Measurements from ENCODE around the gene KLHDC8B.

Gene KLHDC8B

DNA sequence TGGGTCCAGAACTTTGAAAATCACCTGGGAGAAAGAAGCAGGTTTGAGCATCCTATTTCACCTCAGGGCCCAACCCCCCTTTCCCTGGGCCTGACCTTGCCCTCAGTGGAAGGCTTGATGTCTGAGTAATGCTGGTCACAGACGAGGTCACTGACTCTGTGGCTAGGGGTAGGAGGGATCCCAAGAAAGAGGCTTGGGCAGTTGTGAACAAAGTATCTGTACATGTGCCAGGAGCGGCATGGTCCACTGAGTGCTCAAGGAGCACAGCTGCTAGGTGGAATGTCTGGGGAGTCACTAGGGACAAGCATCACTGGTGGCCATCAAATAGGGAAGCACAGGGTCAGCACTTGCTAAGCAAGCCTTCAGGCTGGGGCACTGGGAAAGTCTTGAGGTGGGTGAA, 12.6 kb upstream of the KLHDC8B start:
- DNase-seq (ENCODE audit: low spot score) = no peak

GRCh38 chr3:49161197-49161596, 10.2 kb upstream of the KLHDC8B start:
- no peak for DNase-seq (ENCODE audit: low spot score)

- DNase-seq (ENCODE audit: low spot score) = no peak
These were observed 9.4 kb upstream of the KLHDC8B start for GRCh38 chr3:49161808-49162530.

- DNase-seq (ENCODE audit: low spot score) = no peak
These were observed 8.5 kb upstream of the KLHDC8B start for GRCh38 chr3:49162751-49163419.

GRCh38 chr3:49163609-49164008, 7.8 kb upstream of the KLHDC8B start:
- no peak for DNase-seq (ENCODE audit: low spot score)

DNA sequence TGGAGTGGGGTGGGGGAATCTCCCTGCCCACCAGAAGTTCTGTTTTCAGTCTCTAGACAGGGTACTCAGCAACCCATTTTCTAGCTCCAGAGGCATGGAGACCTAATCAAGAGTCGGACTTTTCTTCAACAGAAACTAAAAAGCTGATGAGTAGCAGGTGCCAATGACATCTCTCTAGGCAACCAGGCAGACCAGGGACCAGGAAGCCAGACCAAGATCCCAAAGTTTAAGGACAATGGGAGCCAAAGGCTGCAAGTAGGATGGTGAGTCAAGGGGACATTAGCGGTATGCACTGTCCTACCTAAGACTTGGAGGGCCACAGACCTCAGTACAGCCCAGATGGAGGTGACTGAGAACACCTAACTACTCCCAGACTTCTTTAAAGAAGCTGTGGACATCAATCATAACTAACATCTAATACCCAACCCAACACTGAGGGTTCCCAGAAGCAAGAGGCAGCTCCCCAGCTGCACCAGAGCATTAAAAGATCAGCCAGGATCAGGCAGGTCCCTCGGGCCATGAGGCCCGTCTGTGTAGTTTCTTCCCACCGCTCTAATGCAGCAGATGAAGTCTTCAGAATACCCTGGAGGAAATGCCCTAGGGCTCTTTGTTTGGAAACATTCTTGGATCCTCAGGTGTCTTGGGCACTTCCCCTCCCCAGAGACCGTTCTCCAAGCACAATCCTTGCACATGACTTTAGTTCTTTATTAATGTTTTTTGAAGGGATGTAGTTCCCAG, 6.2 kb upstream of the KLHDC8B start:
- DNase-seq (ENCODE audit: low spot score) = peak; percentile 6

DNA sequence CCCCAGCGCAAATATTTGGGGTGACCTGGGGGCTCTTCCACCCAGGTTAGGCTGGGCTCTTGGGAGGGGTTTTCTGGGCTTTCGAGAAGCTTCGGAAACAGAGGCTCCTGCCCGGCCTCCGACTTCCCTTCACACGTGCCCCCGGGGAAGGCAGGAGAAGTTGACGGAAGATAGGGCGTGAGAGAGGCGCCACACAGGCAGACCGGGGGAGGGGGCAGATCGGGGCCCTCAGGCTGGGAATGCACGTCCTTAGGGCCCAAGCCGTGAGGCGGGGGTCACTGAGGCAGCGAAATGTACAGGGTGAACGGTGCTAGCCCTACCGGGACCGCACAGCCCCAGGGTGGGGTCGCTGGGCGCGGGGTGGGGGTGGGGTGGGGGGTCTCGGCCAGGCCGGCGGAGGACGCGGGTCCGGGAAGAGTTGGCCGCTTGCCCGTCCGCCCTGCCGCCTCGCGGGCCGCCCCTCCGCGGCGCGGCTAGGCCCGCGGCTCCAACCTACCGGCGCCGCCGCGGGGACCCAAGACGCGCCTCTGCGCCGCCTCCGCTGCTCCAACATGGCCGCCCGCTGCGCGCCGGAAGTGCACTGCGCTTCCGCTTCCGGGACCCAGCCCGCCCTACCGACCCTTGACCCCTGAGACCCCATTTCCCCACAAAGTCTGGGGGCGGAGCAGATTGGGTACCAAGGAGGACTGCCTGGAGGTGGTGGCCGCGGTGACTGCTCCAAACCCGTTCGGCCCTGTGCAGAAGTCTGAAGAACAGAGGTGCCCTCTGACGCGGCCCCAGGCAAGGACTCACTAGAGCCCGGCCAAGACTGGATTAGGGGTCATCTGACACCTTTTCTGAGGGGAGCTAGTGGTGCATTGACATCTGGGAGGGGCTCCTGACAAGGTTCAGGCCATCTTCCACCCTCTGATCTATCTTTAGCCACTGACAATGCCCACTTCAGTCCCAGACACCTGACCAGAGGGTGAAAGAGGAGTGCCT, 5.3 kb upstream of the KLHDC8B start, which contains the start of gene CCDC71:
CCDC71 (minus strand) TSS at position 561 of the 981 bp plus-strand sequence. CDS start 2,123 bp downstream, outside the sequence.
- peak; percentile 59 for DNase-seq (ENCODE audit: low spot score)

DNA sequence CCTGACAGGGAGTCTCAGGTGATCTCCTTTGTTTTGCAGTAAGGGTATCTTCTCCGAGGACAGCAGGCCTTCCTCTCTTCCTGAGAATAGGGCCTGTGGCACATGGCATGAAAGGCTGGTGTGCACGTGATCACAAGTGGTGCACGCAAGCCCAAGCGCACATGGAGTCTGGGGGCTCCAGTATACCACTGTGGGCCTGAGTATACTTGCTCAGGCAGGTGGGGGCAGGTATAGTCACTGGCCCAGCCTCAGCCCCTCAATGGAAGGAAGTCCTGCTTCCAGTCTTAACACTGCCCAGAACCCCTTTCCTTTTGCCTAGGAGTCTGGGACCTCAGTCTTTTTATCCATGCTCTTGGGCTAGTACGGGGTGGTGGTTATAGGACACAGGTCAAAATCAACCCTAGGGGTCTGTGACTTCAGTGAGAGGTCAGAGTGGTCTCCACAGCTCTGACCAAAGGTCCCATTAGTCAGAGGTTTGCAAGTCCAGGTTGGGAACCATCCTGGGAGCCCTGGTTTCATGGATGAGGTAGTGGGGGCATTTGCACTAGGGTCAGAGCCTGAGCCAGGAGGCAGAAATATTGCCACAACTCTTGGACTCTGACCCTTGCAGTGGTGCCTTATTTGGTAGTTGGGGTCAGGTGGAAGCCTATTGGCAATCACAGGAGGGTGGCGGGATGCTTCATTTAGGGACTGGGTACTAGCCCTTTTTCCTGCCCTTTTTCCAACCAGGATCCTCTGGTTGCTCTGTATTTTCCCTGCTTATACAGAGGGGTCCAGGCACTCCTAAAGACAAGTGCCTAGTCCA, 4.4 kb upstream of the KLHDC8B start:
- no peak for DNase-seq (ENCODE audit: low spot score)

DNA sequence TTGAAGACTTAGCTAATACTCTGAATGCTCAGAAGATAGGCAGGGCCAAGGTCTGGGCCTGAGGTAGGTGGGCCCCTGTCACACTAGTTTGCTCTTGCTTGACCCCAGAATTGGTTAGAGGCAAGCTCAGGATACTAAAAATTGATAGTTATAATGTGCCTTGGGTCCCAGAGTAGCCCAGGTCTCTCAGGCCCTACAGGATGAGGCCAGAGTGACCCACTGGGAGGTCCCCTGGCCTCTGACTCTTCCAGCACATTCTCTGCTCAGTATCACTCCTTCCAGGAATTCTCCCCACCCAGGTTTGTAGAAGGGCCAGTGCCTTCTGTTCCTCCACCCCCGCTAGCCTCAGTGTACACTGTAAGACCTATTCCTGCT, 667 bp upstream of the KLHDC8B start:
- DNase-seq (ENCODE audit: low spot score) = no peak

DNA sequence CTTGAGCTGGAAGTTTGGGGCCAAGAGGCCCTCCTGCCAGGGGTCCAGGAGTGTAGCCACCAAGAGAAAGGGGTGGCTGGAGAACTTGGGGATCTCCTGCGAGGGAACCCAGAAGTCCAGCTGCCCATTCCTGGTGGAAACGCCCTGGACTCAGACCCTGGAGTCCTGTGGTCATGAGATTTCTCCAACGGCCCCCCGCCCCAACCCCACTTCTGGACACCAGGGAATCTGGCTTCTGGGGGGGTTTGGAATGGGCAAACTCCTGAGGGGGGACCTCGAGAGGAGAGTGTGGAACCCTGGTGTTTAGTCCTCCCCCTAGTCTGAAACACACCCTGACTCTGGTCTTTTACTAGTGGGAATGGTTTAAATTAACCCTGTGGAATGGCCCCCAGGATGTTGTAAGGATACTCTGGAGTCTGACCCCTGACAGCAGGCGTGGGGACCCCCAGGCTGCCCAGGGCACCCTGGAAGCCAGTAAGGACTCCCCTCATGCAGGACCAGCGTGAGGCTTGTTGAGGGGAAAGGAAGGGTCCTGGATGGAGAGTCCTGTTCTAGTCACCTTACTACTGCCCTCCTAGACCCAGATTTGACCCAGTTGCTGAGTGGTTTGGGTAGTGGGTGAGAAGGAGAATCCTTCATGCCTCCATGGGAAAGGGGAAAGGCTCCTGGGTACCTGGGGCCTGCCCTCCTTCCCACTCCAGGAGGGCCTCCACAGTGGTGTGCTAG, 540 bp downstream of the KLHDC8B start:
- no peak for DNase-seq (ENCODE audit: low spot score)

- DNase-seq (ENCODE audit: low spot score) = no peak
These were observed 1.2 kb downstream of the KLHDC8B start for GRCh38 chr3:49172551-49173041.

DNA sequence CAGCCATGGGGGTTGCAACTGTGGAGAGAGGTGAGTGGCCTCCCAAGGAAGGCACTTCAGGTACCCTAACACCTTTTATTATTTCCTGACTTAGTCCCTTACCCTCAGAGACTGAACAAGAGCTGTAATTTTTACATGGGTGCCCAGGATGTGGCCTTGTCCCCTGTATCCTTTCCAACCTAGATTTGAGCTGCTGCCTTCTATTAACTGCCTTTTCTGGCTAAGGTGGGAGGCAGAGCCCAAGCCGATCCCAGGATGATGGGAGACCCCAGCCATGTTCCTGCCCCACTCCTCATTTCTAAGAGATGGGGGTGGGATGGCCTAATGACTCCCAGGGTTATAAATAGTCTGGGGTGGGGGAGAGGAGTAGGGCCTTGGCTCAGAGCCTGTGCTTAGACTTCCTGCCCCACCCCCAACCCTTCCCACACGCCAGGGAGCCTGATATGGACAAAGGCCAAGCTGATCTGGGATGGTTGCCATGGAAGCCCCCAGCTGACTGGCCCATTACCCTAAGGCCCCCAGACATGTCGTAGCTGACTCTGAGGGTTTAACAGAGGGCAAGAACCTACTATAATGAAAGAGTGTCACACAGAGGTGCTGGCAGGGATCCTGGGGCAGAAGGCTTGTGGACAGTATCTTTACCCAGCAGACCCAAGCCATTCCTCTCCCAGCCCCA, 1.9 kb downstream of the KLHDC8B start:
- DNase-seq (ENCODE audit: low spot score) = no peak

DNA sequence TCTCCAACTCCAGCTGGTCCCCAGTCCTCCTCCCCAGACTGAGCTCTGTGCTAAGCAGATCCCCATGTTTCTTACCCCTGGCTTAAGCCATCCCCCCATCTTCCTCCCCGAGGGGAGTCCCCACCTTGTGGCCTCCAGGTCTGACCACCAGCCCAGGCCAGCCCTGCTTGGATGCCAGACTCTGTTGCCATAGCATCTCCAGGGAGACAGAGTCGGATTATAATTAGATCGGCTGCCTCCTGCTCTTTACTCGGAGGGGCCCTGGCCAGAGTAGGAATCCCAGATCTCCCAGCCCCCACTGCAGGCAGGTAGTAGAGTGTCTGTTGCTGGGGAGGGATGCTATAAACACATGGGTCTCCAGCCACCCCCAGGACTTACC, 2.4 kb downstream of the KLHDC8B start:
- no peak for DNase-seq (ENCODE audit: low spot score)

DNA sequence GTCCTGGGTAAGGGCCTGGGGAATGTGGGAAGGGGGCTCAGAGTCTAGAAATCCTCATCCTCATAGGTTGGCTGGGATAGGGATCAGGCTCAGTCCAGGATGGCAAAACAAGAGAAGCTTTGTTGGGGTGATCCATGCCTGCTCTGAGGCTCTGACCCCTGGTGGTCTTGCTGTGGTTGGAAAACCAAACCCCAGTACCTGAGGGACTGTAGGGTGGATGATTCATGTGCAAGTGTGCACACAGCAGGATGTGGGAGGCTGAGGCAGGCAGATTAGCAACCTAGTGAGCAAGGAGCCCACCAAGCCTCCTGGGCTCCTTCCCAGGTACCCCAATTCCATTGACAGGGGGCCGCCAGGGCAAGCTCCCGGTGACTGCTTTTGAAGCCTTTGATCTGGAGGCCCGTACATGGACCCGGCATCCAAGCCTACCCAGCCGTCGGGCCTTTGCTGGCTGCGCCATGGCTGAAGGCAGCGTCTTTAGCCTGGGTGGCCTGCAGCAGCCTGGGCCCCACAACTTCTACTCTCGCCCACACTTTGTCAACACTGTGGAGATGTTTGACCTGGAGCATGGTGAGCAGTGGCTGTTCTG, 3.1 kb downstream of the KLHDC8B start:
- DNase-seq (ENCODE audit: low spot score) = no peak

DNA sequence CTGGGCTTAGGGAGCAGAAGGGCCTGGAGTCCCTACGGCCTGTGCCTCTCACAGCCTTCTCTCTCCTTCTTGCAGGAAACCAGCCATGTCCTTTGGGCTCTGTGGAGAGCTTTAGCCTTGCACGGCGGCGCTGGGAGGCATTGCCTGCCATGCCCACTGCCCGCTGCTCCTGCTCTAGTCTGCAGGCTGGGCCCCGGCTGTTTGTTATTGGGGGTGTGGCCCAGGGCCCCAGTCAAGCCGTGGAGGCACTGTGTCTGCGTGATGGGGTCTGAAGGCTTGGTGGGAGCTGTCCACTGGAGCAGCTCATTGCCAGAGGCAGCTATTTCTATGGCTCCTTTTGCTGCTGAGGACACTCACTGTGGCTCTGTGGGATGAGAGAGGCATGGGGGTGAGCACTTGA, 4.1 kb downstream of the KLHDC8B start:
- DNase-seq (ENCODE audit: low spot score) = no peak

GRCh38 chr3:49177073-49177472, 5.7 kb downstream of the KLHDC8B start:
- no peak for DNase-seq (ENCODE audit: low spot score)

- DNase-seq (ENCODE audit: low spot score) = no peak
These were observed 8.7 kb downstream of the KLHDC8B start for GRCh38 chr3:49180116-49180515.

DNA sequence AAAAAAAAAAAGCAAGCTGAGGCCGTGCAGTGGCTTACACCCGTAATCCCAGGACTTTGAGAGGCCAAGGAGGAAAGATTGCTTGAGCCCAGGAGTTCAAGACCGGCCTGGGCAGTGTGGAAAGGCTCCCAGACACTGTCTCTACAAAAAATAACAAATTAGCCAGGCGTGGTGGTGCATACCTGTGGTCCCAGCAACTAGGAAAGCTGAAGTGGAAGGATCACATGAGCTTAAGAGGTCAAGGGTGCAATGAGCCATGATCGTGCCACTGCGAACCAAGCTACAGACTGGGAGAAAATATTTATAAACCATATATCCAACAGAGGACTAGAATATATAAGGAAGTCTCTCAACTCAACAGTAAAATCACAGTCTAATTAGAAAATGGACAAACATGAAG, 10.0 kb downstream of the KLHDC8B start:
- DNase-seq (ENCODE audit: low spot score) = no peak

DNA sequence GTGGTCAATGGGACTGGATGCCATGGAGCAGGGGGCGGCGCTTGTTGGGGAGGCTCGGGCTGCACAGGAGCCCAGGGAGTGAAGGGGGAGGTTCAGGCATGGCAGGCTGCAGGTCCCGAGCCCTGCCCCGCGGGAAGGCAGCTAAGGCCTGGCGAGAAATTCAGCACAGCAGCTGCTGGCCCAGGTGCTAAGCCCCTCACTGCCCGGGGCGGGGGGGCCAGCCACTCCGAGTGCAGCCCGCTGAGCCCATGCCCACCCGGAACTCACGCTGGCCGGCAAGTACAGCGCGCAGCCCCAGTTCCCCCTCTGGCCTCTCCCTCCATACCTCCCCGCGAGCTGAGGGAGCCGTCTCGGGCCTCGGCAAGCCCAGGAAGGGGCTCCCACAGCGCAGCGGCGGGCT, 11.3 kb downstream of the KLHDC8B start:
- DNase-seq (ENCODE audit: low spot score) = no peak
